ENCODE measurements around the gene SCART1.

The SCART1 gene

GRCh38 chr10:133474665-133475424, 21.1 kb downstream of the SCART1 start:
- no peak overlapping the region for H3K27ac Mint-ChIP-seq
- H3K9me3 Mint-ChIP-seq = peaks cover 28% of the 10 kb centered on the region
- no peak overlapping the region for H3K4me3 Mint-ChIP-seq
- TF ChIP-seq CTCF (IDR thresholded peaks at IDR 0.05; ENCODE audit: unreplicated experiment in 3 of 3) = no peak
- no peaks in the 10 kb centered on the region for H3K27me3 Mint-ChIP-seq (ENCODE audit: low read depth)
- peaks cover 4% of the 10 kb centered on the region for H3K36me3 Mint-ChIP-seq (ENCODE audit: low read depth)
- no peaks in the 10 kb centered on the region for H3K4me1 Mint-ChIP-seq

GRCh38 chr10:133475425-133475734, 21.6 kb downstream of the SCART1 start:
- peaks cover 4% of the 10 kb centered on the region for H3K36me3 Mint-ChIP-seq (ENCODE audit: low read depth)
- H3K27me3 Mint-ChIP-seq (ENCODE audit: low read depth) = no peaks in the 10 kb centered on the region
- peaks cover 22% of the 10 kb centered on the region for H3K9me3 Mint-ChIP-seq
- no peak overlapping the region for H3K27ac Mint-ChIP-seq
- no peak for TF ChIP-seq CTCF (IDR thresholded peaks at IDR 0.05; ENCODE audit: unreplicated experiment in 3 of 3)
- H3K4me1 Mint-ChIP-seq = no peaks in the 10 kb centered on the region
- no peak overlapping the region for H3K4me3 Mint-ChIP-seq

DNA sequence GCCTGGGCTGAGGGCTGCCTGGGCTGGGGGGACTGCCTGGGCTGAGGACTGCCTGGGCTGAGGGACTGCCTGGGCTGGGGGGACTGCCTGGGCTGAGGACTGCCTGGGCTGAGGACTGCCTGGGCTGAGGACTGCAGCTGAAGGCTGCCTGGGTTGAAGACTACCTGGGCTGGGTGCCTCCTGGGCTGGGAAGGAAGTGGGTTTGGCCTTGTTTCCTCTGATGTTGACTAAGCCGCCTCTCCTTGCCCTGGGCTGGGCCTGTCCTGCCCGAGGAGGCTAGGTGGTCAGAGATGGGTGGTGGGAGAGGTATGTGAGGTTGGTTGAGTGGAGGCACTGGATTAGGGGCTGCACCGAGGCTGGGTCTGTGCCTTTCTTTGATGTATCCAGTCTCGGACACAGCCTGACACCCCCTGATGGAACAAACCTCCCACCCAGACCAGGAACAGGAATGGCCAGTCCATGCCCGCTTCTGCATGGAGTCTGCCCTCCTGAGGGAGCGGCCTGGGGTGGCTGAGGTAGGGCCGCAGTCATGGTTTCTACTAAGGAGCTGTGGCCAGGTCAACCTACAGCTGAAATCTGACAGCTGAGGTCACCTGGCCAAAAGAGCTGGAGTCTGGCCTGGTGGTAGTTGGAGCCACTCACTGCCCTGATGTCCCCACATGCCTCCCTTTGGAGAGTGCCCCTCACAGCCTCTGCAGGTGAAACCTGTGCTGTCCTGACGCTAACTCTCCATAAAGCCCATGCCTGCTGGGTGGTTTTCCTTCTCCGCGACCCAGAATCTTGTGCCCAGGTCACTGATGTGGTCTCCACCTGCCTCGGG, 22.3 kb downstream of the SCART1 start:
- no peaks in the 10 kb centered on the region for H3K4me1 Mint-ChIP-seq
- H3K36me3 Mint-ChIP-seq (ENCODE audit: low read depth) = peaks cover 4% of the 10 kb centered on the region
- H3K9me3 Mint-ChIP-seq = peaks cover 20% of the 10 kb centered on the region
- H3K27ac Mint-ChIP-seq = no peak overlapping the region
- TF ChIP-seq CTCF (IDR thresholded peaks at IDR 0.05; ENCODE audit: unreplicated experiment in 3 of 3) = no peak
- no peak overlapping the region for H3K4me3 Mint-ChIP-seq
- H3K27me3 Mint-ChIP-seq (ENCODE audit: low read depth) = no peaks in the 10 kb centered on the region

DNA sequence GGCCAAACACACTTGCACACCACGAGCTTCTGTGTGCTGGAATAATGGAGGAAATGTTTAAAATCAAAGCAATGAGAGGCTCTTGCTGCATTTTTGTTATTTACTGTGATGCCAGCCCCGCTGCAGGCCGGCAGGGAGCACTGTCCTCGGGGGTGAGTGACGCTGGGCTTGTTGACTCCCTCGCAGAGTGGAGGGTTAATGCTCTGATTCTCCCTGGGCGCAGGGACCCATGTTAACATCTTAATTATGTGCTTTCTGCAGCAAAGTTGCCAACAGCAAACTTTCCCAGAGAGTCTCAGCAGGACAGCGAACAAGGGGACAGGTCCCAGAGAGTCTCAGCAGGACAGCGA, 22.9 kb downstream of the SCART1 start:
- H3K27ac Mint-ChIP-seq = no peak overlapping the region
- H3K36me3 Mint-ChIP-seq (ENCODE audit: low read depth) = peaks cover 4% of the 10 kb centered on the region
- peaks cover 24% of the 10 kb centered on the region for H3K9me3 Mint-ChIP-seq
- no peak for TF ChIP-seq CTCF (IDR thresholded peaks at IDR 0.05; ENCODE audit: unreplicated experiment in 3 of 3)
- H3K4me3 Mint-ChIP-seq = no peak overlapping the region
- H3K4me1 Mint-ChIP-seq = no peaks in the 10 kb centered on the region
- no peaks in the 10 kb centered on the region for H3K27me3 Mint-ChIP-seq (ENCODE audit: low read depth)

GRCh38 chr10:133481086-133481643, 27.4 kb downstream of the SCART1 start:
- H3K27ac Mint-ChIP-seq = no peak overlapping the region
- no peaks in the 10 kb centered on the region for H3K36me3 Mint-ChIP-seq (ENCODE audit: low read depth)
- no peaks in the 10 kb centered on the region for H3K27me3 Mint-ChIP-seq (ENCODE audit: low read depth)
- H3K4me1 Mint-ChIP-seq = no peaks in the 10 kb centered on the region
- no peak overlapping the region for H3K4me3 Mint-ChIP-seq
- peaks cover 48% of the 10 kb centered on the region for H3K9me3 Mint-ChIP-seq
- no peak for TF ChIP-seq CTCF (IDR thresholded peaks at IDR 0.05; ENCODE audit: unreplicated experiment in 3 of 3)
